ENCODE data around the gene ZNF292. TPM values are rescaled to one million over a fixed set of nuclear protein-coding genes. Genes with fewer than 3 reads are reported as not detected.

The ZNF292 gene
- total and polyA plus RNA-seq, 2 donors (not counting 3 experiments of a cell fraction or from before 2014, with no cell fraction given): 3.5 to 24.9 TPM

GRCh38 chr6:87261534-87261933 lies 106.2 kb downstream of the ZNF292 start:
- Histone ChIP-seq H3K9ac (replicated peaks; ENCODE audit: extremely low read depth, insufficient read depth, low read length) (no peak overlapping the region), H2AFZ (ENCODE audit: low read depth, low read length) (no peak overlapping the region), H3K9me3 (replicated peaks; ENCODE audit: control insufficient read depth, insufficient read depth, low read length) (no peaks in the 10 kb centered on the region), H3K4me2 (ENCODE audit: insufficient read depth, low read length) (no peak overlapping the region), H3K9me1 (replicated peaks; ENCODE audit: control insufficient read depth, extremely low read depth, insufficient read depth, low read length) (no peaks in the 10 kb centered on the region), H3K36me3 (ENCODE audit: control insufficient read depth in 2 of 2, extremely low read depth in 1 of 2, insufficient read depth in 2 of 2, low read length in 2 of 2) (peaks cover 13 to 19% of the 10 kb centered on the region in 2 experiments), H3K4me3 (replicated peaks in 1 of 3; ENCODE audit: insufficient read depth in 1 of 3, low read depth in 1 of 3, low read length in 3 of 3) (no peak overlapping the region), H3K27me3 (ENCODE audit: control insufficient read depth in 2 of 2, insufficient read depth in 2 of 2, low read length in 2 of 2) (no peaks in the 10 kb centered on the region), H4K20me1 (replicated peaks; ENCODE audit: control insufficient read depth, extremely low read depth, insufficient read depth, low read length) (peaks cover 2% of the 10 kb centered on the region), H3K27ac (ENCODE audit: insufficient read depth, low read depth, low read length) (no peak overlapping the region), H3K79me2 (ENCODE audit: control insufficient read depth, insufficient read depth, low read length) (no peaks in the 10 kb centered on the region), H3K4me1 (ENCODE audit: control insufficient read depth, extremely low read depth, insufficient read depth, low read length) (no peaks in the 10 kb centered on the region)
- DNase-seq (ENCODE audit: low read depth, low spot score) (no peak), FAIRE-seq (no peak)
- no TSS peak for BruUV-seq (replicated peaks)
- TF ChIP-seq MAX (IDR thresholded peaks at IDR 0.05; ENCODE audit: insufficient read depth, insufficient read length) (no peak), JUN (IDR thresholded peaks at IDR 0.05; ENCODE audit: borderline replicate concordance, insufficient read depth, insufficient read length, low read depth) (no peak), EZH2 (IDR thresholded peaks at IDR 0.05; ENCODE audit: borderline replicate concordance, low read depth, low read length, severe bottlenecking) (no peak), POLR2AphosphoS5 (IDR thresholded peaks at IDR 0.05; ENCODE audit: insufficient read depth, low read depth, low read length) (no peak), GATA2 (IDR thresholded peaks at IDR 0.05; ENCODE audit: insufficient read depth, insufficient read length, low read depth, low read length) (no peak), MYC (IDR thresholded peaks at IDR 0.05; ENCODE audit: low read depth, low read length) (no peak)
- intact Hi-C loops (cut with micrococcal nuclease) (no loop called here), dilution Hi-C loops (cut with MboI; ENCODE audit: extremely low pct_ligation_motif_present, low sequenced_read_pairs) (no loop called here)
- POLR2A ChIA-PET: no interaction called here
- CTCF ChIA-PET: interaction anchor here (0.7 to 1.0 kb wide), 3 partner anchors 11 to 138 kb away, joined by 3 to 4 read pairs (median 3); no protein-coding TSS in a partner anchor

- H3K27ac ChIP-seq (ENCODE audit: insufficient read depth, low read depth, low read length): no peak overlapping the region
- DNase-seq (ENCODE audit: low read depth, low spot score) (no peak), FAIRE-seq (no peak)
- no peak overlapping the region for H3K4me3 ChIP-seq (replicated peaks in 1 of 3; ENCODE audit: insufficient read depth in 1 of 3, low read depth in 1 of 3, low read length in 3 of 3)
- peaks cover 3 to 7% of the 10 kb centered on the region in 2 experiments for H3K36me3 ChIP-seq (ENCODE audit: control insufficient read depth in 2 of 2, extremely low read depth in 1 of 2, insufficient read depth in 2 of 2, low read length in 2 of 2)
- CTCF ChIA-PET: no interaction called here
- POLR2A ChIA-PET: no interaction called here
- H3K27me3 ChIP-seq (ENCODE audit: control insufficient read depth in 2 of 2, insufficient read depth in 2 of 2, low read length in 2 of 2): no peaks in the 10 kb centered on the region
- TF ChIP-seq MYC (IDR thresholded peaks at IDR 0.05; ENCODE audit: low read depth, low read length): no peak
- intact Hi-C loops (cut with micrococcal nuclease) (no loop called here), dilution Hi-C loops (cut with MboI; ENCODE audit: extremely low pct_ligation_motif_present, low sequenced_read_pairs) (no loop called here)
- H3K4me2 ChIP-seq (ENCODE audit: insufficient read depth, low read length): no peak overlapping the region
- no peaks in the 10 kb centered on the region for H3K9me1 ChIP-seq (replicated peaks; ENCODE audit: control insufficient read depth, extremely low read depth, insufficient read depth, low read length)
- H3K9ac ChIP-seq (replicated peaks; ENCODE audit: extremely low read depth, insufficient read depth, low read length): no peak overlapping the region
- no peaks in the 10 kb centered on the region for H3K79me2 ChIP-seq (ENCODE audit: control insufficient read depth, insufficient read depth, low read length)
- no peaks in the 10 kb centered on the region for H4K20me1 ChIP-seq (replicated peaks; ENCODE audit: control insufficient read depth, extremely low read depth, insufficient read depth, low read length)
- H3K4me1 ChIP-seq (ENCODE audit: control insufficient read depth, extremely low read depth, insufficient read depth, low read length): no peaks in the 10 kb centered on the region
- BruUV-seq (replicated peaks): no TSS peak
- no peaks in the 10 kb centered on the region for H3K9me3 ChIP-seq (replicated peaks; ENCODE audit: control insufficient read depth, insufficient read depth, low read length)
- no peak overlapping the region for H2AFZ ChIP-seq (ENCODE audit: low read depth, low read length)
These were observed 109.1 kb downstream of the ZNF292 start for GRCh38 chr6:87264481-87264880.
